GM12878 (cell line): ENCODE measurements around the gene MVB12B. TPM values are rescaled to one million over a fixed set of nuclear protein-coding genes. Genes with fewer than 3 reads are reported as not detected.

Source experiments
- ATAC-seq: fragments of 200-7000 bp; cut with Tn5 transposase; 3 replicates; pipeline ENCODE4 v1.9.1; 2020; ENCODE audit warnings: mild to moderate bottlenecking, moderate library complexity
- BruUV-seq: library from RNA; stranded (reverse); fragments of 400-500 nt; replicated peaks from 2 replicates; lab custom pipeline; 2021; lab: Mats Ljungman, UMichigan
- CTCF ChIA-PET: fragments of 300-600 bp; sonication (Branson Sonifier 250); formaldehyde crosslinking; extraction: SDS; loops from one replicate; lab custom pipeline; 2021; ENCODE audit warnings: inconsistent platforms; lab: Yijun Ruan, JAX
- POLR2A ChIA-PET: fragments of 350-600 bp; formaldehyde crosslinking; extraction: SDS; loops from one replicate; lab custom pipeline; 2021; ENCODE audit warnings: inconsistent platforms; lab: Charles Lee
- RAD21 ChIA-PET: fragments of 300-600 bp; sonication (Branson Sonifier 250); formaldehyde crosslinking; loops from one replicate; lab custom pipeline; 2023; ENCODE audit warnings: antibody characterized with exemption; ENCODE audit not compliant: unreplicated experiment; lab: Charles Lee
- SMC1A ChIA-PET: fragments of 300-600 bp; sonication (Branson Sonifier 250); formaldehyde crosslinking; loops from one replicate; lab custom pipeline; 2023; ENCODE audit not compliant: unreplicated experiment, uncharacterized antibody; lab: Charles Lee
- DNase-seq: peaks from one replicate; pipeline ENCODE4 v3.0.0-alpha.2; 2011; ENCODE audit warnings: low read depth, low spot score
- FAIRE-seq: peaks from 3 replicates; lab custom pipeline; 2011; peaks lifted over from hg19 to GRCh38; lab: Jason Lieb, UNC
- H2AFZ ChIP-seq: 2 replicates; pipeline ENCODE4 v1.6.0; 2011; ENCODE audit warnings: low read depth, low read length, control low read depth; ENCODE audit not compliant: control insufficient read depth
- H3K27ac ChIP-seq: 2 replicates; pipeline ENCODE4 v1.5.1; 2011; ENCODE audit warnings: control low read depth; ENCODE audit not compliant: control insufficient read depth, insufficient read depth
- H3K27me3 ChIP-seq, 2 experiments: replicated peaks in 1 of 2; 2 replicates each; pipeline versions ENCODE4 v1.6.0 to v1.6.1; 2011; ENCODE audit warnings: low read length in 1 of 2; ENCODE audit not compliant: control insufficient read depth in 2 of 2, insufficient read depth in 2 of 2
- H3K36me3 ChIP-seq, 2 experiments: 2 replicates each; pipeline ENCODE4 v1.5.1; 2011; ENCODE audit warnings: low read length in 1 of 2; ENCODE audit not compliant: control insufficient read depth in 2 of 2, insufficient read depth in 2 of 2
- H3K4me1 ChIP-seq: 2 replicates; pipeline ENCODE4 v1.6.1; 2011; ENCODE audit warnings: mild to moderate bottlenecking, low read length, moderate library complexity, mixed read lengths; ENCODE audit not compliant: control insufficient read depth, insufficient read depth
- H3K4me2 ChIP-seq: 2 replicates; pipeline ENCODE4 v1.6.0; 2011; ENCODE audit warnings: control low read depth; ENCODE audit not compliant: control insufficient read depth, insufficient read depth
- H3K4me3 ChIP-seq: fragments of 200-600 bp; sonication (generic); 2 replicates; pipeline ENCODE4 v1.5.1; 2016
- H3K79me2 ChIP-seq: 2 replicates; pipeline ENCODE4 v1.6.0; 2011; ENCODE audit warnings: low read length; ENCODE audit not compliant: control insufficient read depth, insufficient read depth
- H3K9ac ChIP-seq: 2 replicates; pipeline ENCODE4 v1.8.0; 2011; ENCODE audit warnings: low read length, control low read depth, mixed read lengths; ENCODE audit not compliant: control insufficient read depth, insufficient read depth
- H3K9me3 ChIP-seq: replicated peaks from 3 replicates; pipeline ENCODE4 v1.5.1; 2011; ENCODE audit warnings: mild to moderate bottlenecking, low read length; ENCODE audit not compliant: control insufficient read depth, insufficient read depth
- H4K20me1 ChIP-seq: 2 replicates; pipeline ENCODE4 v1.6.0; 2011; ENCODE audit not compliant: control insufficient read depth, insufficient read depth
- ATF2 ChIP-seq: IDR thresholded peaks from 2 replicates; pipeline ENCODE4 v1.6.1; 2012; ENCODE audit warnings: low read length, inconsistent platforms
- CBX5 ChIP-seq: sonication (generic); IDR thresholded peaks from 2 replicates; pipeline ENCODE4 v1.6.1; 2016; ENCODE audit warnings: low read depth, moderate library complexity, mild to moderate bottlenecking, inconsistent platforms
- ELK1 ChIP-seq: IDR thresholded peaks from 2 replicates; pipeline ENCODE4 v1.6.1; 2012; ENCODE audit warnings: low read depth, low read length, improper control_type of control experiment
- MEF2B ChIP-seq: fragments of 450-650 bp; IDR thresholded peaks from 2 replicates; pipeline ENCODE4 v1.6.1; 2018; ENCODE audit warnings: mild to moderate bottlenecking, moderate library complexity; ENCODE audit not compliant: partially characterized antibody, poor library complexity, severe bottlenecking
- MTA3 ChIP-seq: IDR thresholded peaks from 2 replicates; pipeline ENCODE4 v1.6.1; 2012; ENCODE audit warnings: low read length, inconsistent platforms, borderline replicate concordance
- MYC ChIP-seq: IDR thresholded peaks from 2 replicates; pipeline ENCODE4 v1.6.1; 2011; ENCODE audit warnings: mild to moderate bottlenecking, low read length, moderate library complexity, inconsistent platforms; ENCODE audit not compliant: insufficient read depth, insufficient replicate concordance, insufficient read length, severe bottlenecking
- SP1 ChIP-seq: IDR thresholded peaks from one replicate; pipeline ENCODE4 v1.6.1; 2011; ENCODE audit warnings: low read depth, low read length
- STAT1 ChIP-seq: fragments of 450-650 bp; conservative IDR thresholded peaks from 2 replicates; pipeline ENCODE4 v1.6.1; 2014; ENCODE audit warnings: antibody characterized with exemption, mild to moderate bottlenecking
- ZBTB4 ChIP-seq: fragments of 450-650 bp; formaldehyde crosslinking; IDR thresholded peaks from 2 replicates; pipeline ENCODE4 v1.4.0; 2022; ENCODE audit warnings: mild to moderate bottlenecking, moderate library complexity
- ZBTB40 ChIP-seq: fragments of 450-650 bp; IDR thresholded peaks from 2 replicates; pipeline ENCODE4 v1.6.1; 2016; ENCODE audit warnings: mild to moderate bottlenecking, moderate library complexity, borderline replicate concordance
- ZSCAN29 ChIP-seq: fragments of 450-650 bp; IDR thresholded peaks from 2 replicates; pipeline ENCODE4 v1.6.1; 2017; ENCODE audit warnings: mild to moderate bottlenecking, moderate library complexity
- WGBS: methylation state at CpG from one replicate; pipeline ENCODE4 v1.1.6; 2016; ENCODE audit warnings: low lambda C conversion rate; ENCODE audit not compliant: insufficient replicate concordance, insufficient coverage; ENCODE audit errors: missing lambda C conversion rate; 5-methylcytosine and 5-hydroxymethylcytosine counted together
- in situ Hi-C: fragments of 300-500 bp; cut with MboI; formaldehyde crosslinking; loops from 9 replicates; pipeline ENCODE4 v1.14.3; 2018; ENCODE audit warnings: mixed read lengths
- intact Hi-C: fragments of 100-400 bp; cut with micrococcal nuclease; formaldehyde crosslinking; loops from one replicate; pipeline ENCODE4 v1.14.2; 2022; ENCODE audit not compliant: unreplicated experiment
- polyA plus RNA-seq, 11 experiments: library from polyadenylated mRNA; depleted of rRNA in 4 of 11; unstranded in 6 of 11; stranded (reverse) in 5 of 11; fragments of >200 nt; fragmentation: Nextera tagmentation in 4 of 11; fragmentation: Illumina TruSeq in 1 of 11; extraction: Ambion mirVana in 4 of 11; extraction: Trizol in 1 of 11; gene quantifications; 1 replicate in 1 of 11; 2 replicates in 10 of 11; pipeline versions ENCODE4 v1.2.1 to v1.2.3, GENCODE V29; 2011 to 2016; ENCODE audit warnings: inconsistent platforms in 2 of 11, missing spikeins in 2 of 11, low read depth in 1 of 11
- total RNA-seq, 4 experiments: library from RNA; depleted of rRNA in 3 of 4; stranded (reverse); fragments of >200 nt in 3 of 4; fragmentation: Illumina TruSeq in 1 of 4; extraction: Trizol in 1 of 4; gene quantifications; 2 replicates each; pipeline versions ENCODE4 v1.2.1 to v1.2.3, GENCODE V29; 2013 to 2021

MVB12B gene
- total and polyA plus RNA-seq, 10 of the 15 experiments (the other 5 are each of a cell fraction or from before 2014, with no cell fraction given) = 0.08 TPM; not detected in 9

- no peak for TF ChIP-seq ZBTB4 (CRISPR knock-in tag)
- no peak for TF ChIP-seq SP1
- TF ChIP-seq MTA3 = no peak
- no peak for TF ChIP-seq MEF2B
- TF ChIP-seq ATF2 = no peak
Observed at GRCh38 chr9:126424511-126424910, 97.9 kb downstream of the MVB12B start (continued).

- WGBS = 54% methylated on average over 9 of the region's 9 CpGs
- H3K9me3 ChIP-seq = no peaks in the 10 kb centered on the region
- no peaks in the 10 kb centered on the region for H4K20me1 ChIP-seq
- H3K27ac ChIP-seq = no peak overlapping the region
- intact Hi-C loops (no loop called here), in situ Hi-C loops (no loop called here)
- H3K36me3 ChIP-seq = no peaks in the 10 kb centered on the region
- SMC1A ChIA-PET = no interaction called here
- H3K27me3 ChIP-seq = peaks cover 1 to 8% of the 10 kb centered on the region in 2 experiments; a peak in 2 of 4 replicates
- TF ChIP-seq STAT1 (no peak), ELK1 (no peak), MYC (no peak), CBX5 (no peak), ZSCAN29 (no peak), ZBTB40 (no peak)
- ATAC-seq (no peak), FAIRE-seq (no peak), DNase-seq (no peak)
- RAD21 ChIA-PET = no interaction called here
- H3K4me1 ChIP-seq = no peaks in the 10 kb centered on the region
- no TSS peak for BruUV-seq
- CTCF ChIA-PET = no interaction called here
- no peak overlapping the region for H3K9ac ChIP-seq
- no peak overlapping the region for H3K4me3 ChIP-seq
- no peaks in the 10 kb centered on the region for H3K79me2 ChIP-seq
- H2AFZ ChIP-seq = no peak overlapping the region
- H3K4me2 ChIP-seq = no peak overlapping the region
- POLR2A ChIA-PET = no interaction called here
Observed at GRCh38 chr9:126428534-126429175, 102.0 kb downstream of the MVB12B start.
